Vagina (tissue), 2 donors: Measurements from ENCODE around the gene ZIC1.

Source experiments
- CTCF ChIP-seq, 3 experiments: fragments of 450-650 bp in 2 of 3; fragments of 200-600 bp in 1 of 3; sonication (generic) in 1 of 3; IDR thresholded peaks; one replicate each; pipeline ENCODE4 v1.5.1; 2017 to 2019; ENCODE audit warnings: antibody characterized with exemption in 3 of 3, mild to moderate bottlenecking in 2 of 3, moderate library complexity in 2 of 3
- POLR2A ChIP-seq, 2 donors: fragments of 450-650 bp; IDR thresholded peaks; one replicate each; pipeline ENCODE4 v1.6.1; 2017; ENCODE audit warnings: antibody characterized with exemption in 2 of 2, mild to moderate bottlenecking in 2 of 2, moderate library complexity in 2 of 2
- POLR2AphosphoS5 ChIP-seq, 2 donors: sonication (generic); formaldehyde crosslinking; IDR thresholded peaks; one replicate each; pipeline ENCODE4 v1.9.0; 2017; ENCODE audit warnings: antibody characterized with exemption in 2 of 2, mild to moderate bottlenecking in 2 of 2, low read depth in 1 of 2; ENCODE audit not compliant: insufficient read depth in 1 of 2

GRCh38 chr3:147411238-147411814, 2.2 kb downstream of the ZIC1 start:
- TF ChIP-seq CTCF (IDR thresholded peaks at IDR 0.05) (no peak), POLR2AphosphoS5 (IDR thresholded peaks at IDR 0.05; ENCODE audit: insufficient read depth in 1 of 2, low read depth in 1 of 2) (no peak), POLR2A (IDR thresholded peaks at IDR 0.05) (no peak)
